ENCODE measurements around the gene XYLT1. TPM values are rescaled to one million over a fixed set of nuclear protein-coding genes. Genes with fewer than 3 reads are reported as not detected.

XYLT1 gene
- total and polyA plus RNA-seq, 2 of the 8 experiments (the other 6 are each of a cell fraction or from before 2014, with no cell fraction given), result 6.6 to 25.4 TPM

DNA sequence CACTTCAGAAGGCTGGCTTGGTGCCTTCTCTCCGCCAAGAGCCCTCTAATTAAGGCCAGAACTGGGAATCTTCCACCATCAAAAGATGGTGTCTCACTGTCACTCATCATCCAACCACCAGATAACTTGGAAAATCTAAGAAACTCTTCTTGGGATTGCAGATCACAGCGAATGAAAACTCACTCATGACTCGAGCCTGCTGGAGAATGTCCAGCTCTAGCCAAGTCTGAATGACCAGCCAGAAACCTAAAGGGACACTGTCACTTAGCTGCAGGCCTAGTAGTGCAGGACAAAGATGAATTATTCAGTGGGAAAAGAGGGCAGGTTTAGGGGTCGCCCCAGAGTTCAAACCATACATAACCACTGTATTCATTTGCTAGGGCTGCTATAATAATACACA is 107.8 kb downstream of the XYLT1 start (continued):
- TF ChIP-seq, protein P1, sequence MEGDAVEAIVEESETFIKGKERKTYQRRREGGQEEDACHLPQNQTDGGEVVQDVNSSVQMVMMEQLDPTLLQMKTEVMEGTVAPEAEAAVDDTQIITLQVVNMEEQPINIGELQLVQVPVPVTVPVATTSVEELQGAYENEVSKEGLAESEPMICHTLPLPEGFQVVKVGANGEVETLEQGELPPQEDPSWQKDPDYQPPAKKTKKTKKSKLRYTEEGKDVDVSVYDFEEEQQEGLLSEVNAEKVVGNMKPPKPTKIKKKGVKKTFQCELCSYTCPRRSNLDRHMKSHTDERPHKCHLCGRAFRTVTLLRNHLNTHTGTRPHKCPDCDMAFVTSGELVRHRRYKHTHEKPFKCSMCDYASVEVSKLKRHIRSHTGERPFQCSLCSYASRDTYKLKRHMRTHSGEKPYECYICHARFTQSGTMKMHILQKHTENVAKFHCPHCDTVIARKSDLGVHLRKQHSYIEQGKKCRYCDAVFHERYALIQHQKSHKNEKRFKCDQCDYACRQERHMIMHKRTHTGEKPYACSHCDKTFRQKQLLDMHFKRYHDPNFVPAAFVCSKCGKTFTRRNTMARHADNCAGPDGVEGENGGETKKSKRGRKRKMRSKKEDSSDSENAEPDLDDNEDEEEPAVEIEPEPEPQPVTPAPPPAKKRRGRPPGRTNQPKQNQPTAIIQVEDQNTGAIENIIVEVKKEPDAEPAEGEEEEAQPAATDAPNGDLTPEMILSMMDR (IDR thresholded peaks at IDR 0.05; ENCODE audit: control extremely low read depth in 1 of 3, insufficient read depth in 1 of 3, low read depth in 1 of 3, low read length in 3 of 3), result no peak
- TF ChIP-seq TAF7 (optimal IDR thresholded peaks at IDR 0.05; ENCODE audit: borderline replicate concordance, low read depth, low read length) (no peak), GTF2F1 (IDR thresholded peaks at IDR 0.05; ENCODE audit: borderline replicate concordance, low read depth, low read length) (no peak), BACH1 (IDR thresholded peaks at IDR 0.05; ENCODE audit: low read length) (no peak), SAP30 (IDR thresholded peaks at IDR 0.05; ENCODE audit: insufficient read depth, insufficient replicate concordance, low read length) (no peak), TBP (IDR thresholded peaks at IDR 0.05; ENCODE audit: low read depth, low read length) (no peak)

Data from H1 (cell line).